ENCODE data around the gene SENP5.

DNA sequence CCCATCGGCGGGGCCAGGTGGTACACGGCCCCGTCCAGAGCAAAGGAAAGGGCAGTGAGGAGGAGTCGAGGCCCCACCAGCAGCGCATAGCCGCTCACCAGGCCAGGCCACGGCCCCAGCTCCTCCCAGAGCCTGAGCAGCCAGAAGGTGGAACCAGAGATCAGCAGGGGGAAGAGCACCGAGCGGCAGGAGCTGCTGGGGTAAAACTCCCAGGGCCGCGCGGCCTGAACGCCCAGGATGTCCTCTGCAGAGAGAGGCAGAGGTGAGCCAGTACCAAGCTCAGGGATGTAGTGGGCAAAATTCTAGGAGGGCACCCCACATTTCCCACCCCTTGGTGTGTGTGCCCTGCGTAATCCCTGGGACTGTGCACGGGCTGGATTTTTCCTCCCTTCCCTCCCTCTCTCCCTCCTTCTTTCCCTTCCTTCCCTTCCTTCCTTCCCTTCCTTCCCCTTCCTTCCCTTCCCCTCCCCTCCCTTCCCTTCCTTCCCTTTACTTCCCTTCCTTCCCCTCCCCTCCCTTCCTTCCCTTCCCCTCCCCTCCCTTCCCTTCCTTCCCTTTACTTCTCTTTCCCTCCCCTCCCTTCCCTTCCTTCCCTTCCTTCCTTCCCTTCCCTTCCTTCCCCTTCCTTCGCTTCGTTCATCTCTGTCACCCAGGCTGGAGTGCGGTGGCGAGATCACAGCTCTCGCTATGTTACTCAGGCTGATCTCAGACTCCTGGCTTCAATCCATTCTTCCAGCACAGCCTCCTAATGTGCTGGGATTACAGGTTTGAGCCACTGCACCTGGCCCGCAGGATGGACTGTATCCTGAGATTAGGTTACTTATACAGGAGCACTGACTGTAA is 80.9 kb downstream of the SENP5 start:
- TF ChIP-seq CTCF (IDR thresholded peaks at IDR 0.05) (no peak), POLR2A (IDR thresholded peaks at IDR 0.05) (no peak)

All from prostate gland (tissue), 2 donors.